IPS-11a (cell line): ENCODE data around the gene ZEB2.

Experiments
- H3K4me3 ChIP-seq: one replicate; pipeline ENCODE4 v1.5.1; 2013; ENCODE audit warnings: low read depth, low read length, control low read depth

Gene ZEB2

GRCh38 chr2:144513388-144514101 lies 6.4 kb downstream of the ZEB2 start:
- no peak overlapping the region for H3K4me3 ChIP-seq

- no peak overlapping the region for H3K4me3 ChIP-seq
These were observed 7.0 kb downstream of the ZEB2 start for GRCh38 chr2:144512891-144513351.

- H3K4me3 ChIP-seq, result no peak overlapping the region
These were observed 7.4 kb downstream of the ZEB2 start for GRCh38 chr2:144512470-144512869.

GRCh38 chr2:144511937-144512336 lies 8.0 kb downstream of the ZEB2 start:
- no peak overlapping the region for H3K4me3 ChIP-seq

- H3K4me3 ChIP-seq, result no peak overlapping the region
These were observed 8.6 kb downstream of the ZEB2 start for GRCh38 chr2:144511226-144511810.

- no peak overlapping the region for H3K4me3 ChIP-seq
These were observed 9.5 kb downstream of the ZEB2 start for GRCh38 chr2:144510294-144510991.

- H3K4me3 ChIP-seq, result no peak overlapping the region
These were observed 10.1 kb downstream of the ZEB2 start for GRCh38 chr2:144509879-144510221.

- H3K4me3 ChIP-seq, result no peak overlapping the region
These were observed 10.7 kb downstream of the ZEB2 start for GRCh38 chr2:144509001-144509878.

- no peak overlapping the region for H3K4me3 ChIP-seq
These were observed 11.6 kb downstream of the ZEB2 start for GRCh38 chr2:144508172-144508851.

GRCh38 chr2:144507441-144508171 lies 12.3 kb downstream of the ZEB2 start:
- no peak overlapping the region for H3K4me3 ChIP-seq

- H3K4me3 ChIP-seq, result no peak overlapping the region
These were observed 14.6 kb downstream of the ZEB2 start for GRCh38 chr2:144505245-144505831.

GRCh38 chr2:144504218-144504641 lies 15.7 kb downstream of the ZEB2 start:
- no peak overlapping the region for H3K4me3 ChIP-seq

GRCh38 chr2:144503242-144503641 lies 16.7 kb downstream of the ZEB2 start:
- H3K4me3 ChIP-seq, result no peak overlapping the region

GRCh38 chr2:144502369-144502768 lies 17.6 kb downstream of the ZEB2 start:
- no peak overlapping the region for H3K4me3 ChIP-seq

- H3K4me3 ChIP-seq, result no peak overlapping the region
These were observed 18.3 kb downstream of the ZEB2 start for GRCh38 chr2:144501627-144502026.

GRCh38 chr2:144501118-144501517 lies 18.8 kb downstream of the ZEB2 start:
- no peak overlapping the region for H3K4me3 ChIP-seq

GRCh38 chr2:144500563-144500962 lies 19.4 kb downstream of the ZEB2 start:
- no peak overlapping the region for H3K4me3 ChIP-seq

- H3K4me3 ChIP-seq, result no peak overlapping the region
These were observed 21.6 kb downstream of the ZEB2 start for GRCh38 chr2:144498277-144498676.

- no peak overlapping the region for H3K4me3 ChIP-seq
These were observed 22.8 kb downstream of the ZEB2 start for GRCh38 chr2:144496977-144497598.
